H9 (cell line): Measurements from ENCODE around the gene CCNY. TPM values are rescaled to one million over a fixed set of nuclear protein-coding genes. Genes with fewer than 3 reads are reported as not detected.

Experiments used
- DNase-seq: peaks from one replicate; pipeline ENCODE4 v3.0.0-alpha.2; 2017
- H2AFZ ChIP-seq: one replicate; pipeline ENCODE4 v1.6.1; 2013; ENCODE audit warnings: mild to moderate bottlenecking, low read length, control low read depth, moderate library complexity
- H2AK5ac ChIP-seq: 2 replicates; pipeline ENCODE4 v1.6.1; 2013; ENCODE audit warnings: low read length, control low read depth, mixed read lengths; ENCODE audit not compliant: insufficient read length
- H2BK120ac ChIP-seq: one replicate; pipeline ENCODE4 v1.6.1; 2013; ENCODE audit warnings: low read depth, mild to moderate bottlenecking, low read length, control low read depth, inconsistent platforms; ENCODE audit not compliant: poor library complexity, severe bottlenecking
- H2BK12ac ChIP-seq: 2 replicates; pipeline ENCODE4 v1.6.1; 2013; ENCODE audit warnings: low read length, control low read depth, mixed read lengths, low read depth; ENCODE audit not compliant: insufficient read length
- H2BK15ac ChIP-seq: 2 replicates; pipeline ENCODE4 v1.6.1; 2013; ENCODE audit warnings: low read depth, low read length, control low read depth
- H2BK20ac ChIP-seq: one replicate; pipeline ENCODE4 v1.6.1; 2013; ENCODE audit warnings: low read depth, mild to moderate bottlenecking, low read length, control low read depth, inconsistent platforms; ENCODE audit not compliant: poor library complexity, severe bottlenecking
- H2BK5ac ChIP-seq: 2 replicates; pipeline ENCODE4 v1.6.1; 2013; ENCODE audit warnings: low read length, control low read depth, mixed read lengths; ENCODE audit not compliant: insufficient read length
- H3K14ac ChIP-seq: 2 replicates; pipeline ENCODE4 v1.6.1; 2013; ENCODE audit warnings: low read length, control low read depth; ENCODE audit not compliant: insufficient read depth
- H3K18ac ChIP-seq: 2 replicates; pipeline ENCODE4 v1.6.1; 2013; ENCODE audit warnings: low read depth, mild to moderate bottlenecking, mixed read lengths, low read length, control low read depth; ENCODE audit not compliant: insufficient read length
- H3K23ac ChIP-seq: 2 replicates; pipeline ENCODE4 v1.6.1; 2013; ENCODE audit warnings: low read length, control low read depth, mixed read lengths, low read depth; ENCODE audit not compliant: insufficient read length
- H3K23me2 ChIP-seq: 2 replicates; pipeline ENCODE4 v1.6.1; 2013; ENCODE audit warnings: low read depth, mild to moderate bottlenecking, mixed read lengths, low read length, control low read depth; ENCODE audit not compliant: insufficient read length, poor library complexity, severe bottlenecking
- H3K27ac ChIP-seq: 2 replicates; pipeline ENCODE4 v1.5.1; 2013; ENCODE audit warnings: low read length, control low read depth, mixed read lengths, low read depth; ENCODE audit not compliant: insufficient read length
- H3K27me3 ChIP-seq: 2 replicates; pipeline ENCODE4 v1.6.1; 2013; ENCODE audit warnings: low read length, control low read depth, inconsistent platforms; ENCODE audit not compliant: insufficient read depth
- H3K4ac ChIP-seq: 2 replicates; pipeline ENCODE4 v1.6.1; 2013; ENCODE audit warnings: low read depth, mild to moderate bottlenecking, control low read depth, inconsistent platforms, low read length, moderate library complexity
- H3K4me1 ChIP-seq: 2 replicates; pipeline ENCODE4 v1.6.1; 2013; ENCODE audit warnings: low read length, control low read depth, inconsistent platforms; ENCODE audit not compliant: insufficient read depth
- H3K4me2 ChIP-seq: 2 replicates; pipeline ENCODE4 v1.6.1; 2013; ENCODE audit warnings: low read length, control low read depth, mixed read lengths; ENCODE audit not compliant: insufficient read length, insufficient read depth
- H3K56ac ChIP-seq: 2 replicates; pipeline ENCODE4 v1.6.1; 2013; ENCODE audit warnings: low read depth, mild to moderate bottlenecking, mixed read lengths, low read length, control low read depth; ENCODE audit not compliant: insufficient read length
- H3K79me1 ChIP-seq: 2 replicates; pipeline ENCODE4 v1.6.1; 2013; ENCODE audit warnings: low read depth, mild to moderate bottlenecking, moderate library complexity, low read length, control low read depth, inconsistent platforms; ENCODE audit not compliant: insufficient read depth, poor library complexity, severe bottlenecking
- H3K79me2 ChIP-seq: 2 replicates; pipeline ENCODE4 v1.6.1; 2013; ENCODE audit warnings: low read length, control low read depth, inconsistent platforms; ENCODE audit not compliant: insufficient read depth
- H3K9ac ChIP-seq: 2 replicates; pipeline ENCODE4 v1.6.1; 2013; ENCODE audit warnings: low read length, control low read depth, mixed read lengths; ENCODE audit not compliant: insufficient read length; ENCODE audit errors: extremely low read depth
- H3K9me3 ChIP-seq: one replicate; pipeline ENCODE4 v1.6.1; 2013; ENCODE audit warnings: low read depth, low read length, inconsistent platforms; ENCODE audit not compliant: control insufficient read depth
- H3T11ph ChIP-seq: one replicate; pipeline ENCODE4 v1.6.1; 2013; ENCODE audit warnings: mild to moderate bottlenecking, low read length, control low read depth, inconsistent platforms
- H4K20me1 ChIP-seq: one replicate; pipeline ENCODE4 v1.6.1; 2013; ENCODE audit not compliant: control insufficient read depth, insufficient read length, insufficient read depth
- H4K5ac ChIP-seq: 2 replicates; pipeline ENCODE4 v1.6.1; 2013; ENCODE audit warnings: low read depth, mild to moderate bottlenecking, mixed read lengths, low read length, control low read depth; ENCODE audit not compliant: insufficient read length
- H4K8ac ChIP-seq: replicated peaks from 2 replicates; pipeline ENCODE4 v1.6.1; 2013; ENCODE audit warnings: low read length, control low read depth, mixed read lengths, low read depth; ENCODE audit not compliant: insufficient read length
- H4K91ac ChIP-seq: 2 replicates; pipeline ENCODE4 v1.6.1; 2013; ENCODE audit warnings: low read depth, mild to moderate bottlenecking, moderate library complexity, mixed read lengths, low read length, control low read depth; ENCODE audit not compliant: insufficient read length
- H3K27ac Mint-ChIP-seq, 3 experiments: 2 replicates in 2 of 3; 3 replicates in 1 of 3; pipeline ENCODE4 v1.8.0; 2020 to 2021; ENCODE audit warnings: mixed read lengths in 3 of 3, mild to moderate bottlenecking in 1 of 3, moderate library complexity in 1 of 3
- H3K27me3 Mint-ChIP-seq: 2 replicates; pipeline ENCODE4 v1.8.0; 2021; ENCODE audit warnings: low read depth, mild to moderate bottlenecking, moderate library complexity, mixed read lengths
- H3K36me3 Mint-ChIP-seq, 3 experiments: 2 replicates in 2 of 3; 3 replicates in 1 of 3; pipeline ENCODE4 v1.8.0; 2020 to 2021; ENCODE audit warnings: low read depth in 3 of 3, mixed read lengths in 3 of 3; ENCODE audit not compliant: insufficient read depth in 1 of 3
- H3K4me1 Mint-ChIP-seq, 2 experiments: 2 replicates each; pipeline ENCODE4 v1.8.0; 2020; ENCODE audit warnings: mixed read lengths in 2 of 2
- H3K4me3 Mint-ChIP-seq, 2 experiments: 2 replicates in 1 of 2; 3 replicates in 1 of 2; pipeline ENCODE4 v1.8.0; 2020 to 2021; ENCODE audit warnings: mild to moderate bottlenecking in 2 of 2, mixed read lengths in 2 of 2, moderate library complexity in 1 of 2
- H3K9me3 Mint-ChIP-seq, 2 experiments: 2 replicates in 1 of 2; 3 replicates in 1 of 2; pipeline ENCODE4 v1.8.0; 2020; ENCODE audit warnings: mild to moderate bottlenecking in 2 of 2, mixed read lengths in 2 of 2, moderate library complexity in 1 of 2
- CTCF ChIP-seq: fragments of 200-600 bp; sonication (generic); conservative IDR thresholded peaks from 3 replicates; pipeline ENCODE4 v1.8.0; 2021; ENCODE audit warnings: antibody characterized with exemption, mild to moderate bottlenecking
- WGBS: extraction: QIAGEN DNeasy Blood & Tissue Kit; methylation state at CpG from one replicate; pipeline ENCODE4 v1.1.7; 2013; ENCODE audit warnings: missing lambda C conversion rate, low lambda C conversion rate, mixed read lengths; ENCODE audit not compliant: insufficient read length; ENCODE audit errors: extremely low coverage; 5-methylcytosine and 5-hydroxymethylcytosine counted together
- total RNA-seq: library from RNA; stranded (reverse); gene quantifications from 2 replicates; pipeline ENCODE4 v1.2.1, GENCODE V29; 2021

The CCNY gene
- total RNA-seq, 1 experiment from 2014 or later, result 62.1 TPM

GRCh38 chr10:35458500-35459448 is 122.5 kb downstream of the CCNY start:
- Histone ChIP-seq H4K5ac (no peak overlapping the region), H3K79me1 (no peaks in the 10 kb centered on the region), H3K4me2 (no peak overlapping the region), H2BK120ac (no peak overlapping the region), H3K23me2 (no peaks in the 10 kb centered on the region), H3K27ac (no peak overlapping the region), H2BK20ac (no peak overlapping the region), H4K91ac (no peak overlapping the region), H3K27me3 (no peaks in the 10 kb centered on the region), H2AFZ (no peak overlapping the region), H2AK5ac (no peak overlapping the region), H3K18ac (peak overlapping the region; percentile 59), H4K20me1 (no peaks in the 10 kb centered on the region), H2BK5ac (no peak overlapping the region), H3K9ac (no peak overlapping the region), H3K23ac (no peak overlapping the region), H4K8ac (no peak overlapping the region), H2BK15ac (no peak overlapping the region), H3T11ph (no peak overlapping the region), H3K56ac (no peak overlapping the region), H3K4me1 (peaks cover 13% of the 10 kb centered on the region; the same call in 1 of the 2 replicates), H3K79me2 (peaks cover 3% of the 10 kb centered on the region; the same call in 1 of the 2 replicates), H3K14ac (peak overlapping the region; percentile 85; the same call in 1 of the 2 replicates), H3K4ac (no peak overlapping the region), H3K9me3 (no peaks in the 10 kb centered on the region), H2BK12ac (no peak overlapping the region)
- Mint-ChIP-seq H3K36me3 (no peaks in the 10 kb centered on the region), H3K4me3 (no peak overlapping the region), H3K27ac (peak overlapping the region; percentile 67 to 89 (median 82); a peak in 5 of 7 replicates), H3K9me3 (no peaks in the 10 kb centered on the region), H3K27me3 (no peaks in the 10 kb centered on the region), H3K4me1 (peaks cover 59 to 63% of the 10 kb centered on the region in 2 experiments)
- no peak for TF ChIP-seq CTCF
- no peak for DNase-seq
- no CpG with 5 or more reads among the region's 12 CpGs for WGBS
